Breast epithelium (tissue), 3 donors: ENCODE results near the gene UGT1A1.

ENCODE experiments used
- CTCF ChIP-seq, 3 donors: fragments of 450-650 bp; IDR thresholded peaks; one replicate each; pipeline ENCODE4 v1.5.1; 2016 to 2017; ENCODE audit warnings: antibody characterized with exemption in 3 of 3, mild to moderate bottlenecking in 3 of 3, moderate library complexity in 3 of 3
- POLR2A ChIP-seq: fragments of 450-650 bp; IDR thresholded peaks from one replicate; pipeline ENCODE4 v1.6.1; 2016; ENCODE audit warnings: antibody characterized with exemption, mild to moderate bottlenecking, moderate library complexity
- POLR2AphosphoS5 ChIP-seq, 3 donors: sonication (generic); formaldehyde crosslinking; IDR thresholded peaks; one replicate each; pipeline ENCODE4 v1.6.1; 2017; ENCODE audit warnings: antibody characterized with exemption in 3 of 3

DNA sequence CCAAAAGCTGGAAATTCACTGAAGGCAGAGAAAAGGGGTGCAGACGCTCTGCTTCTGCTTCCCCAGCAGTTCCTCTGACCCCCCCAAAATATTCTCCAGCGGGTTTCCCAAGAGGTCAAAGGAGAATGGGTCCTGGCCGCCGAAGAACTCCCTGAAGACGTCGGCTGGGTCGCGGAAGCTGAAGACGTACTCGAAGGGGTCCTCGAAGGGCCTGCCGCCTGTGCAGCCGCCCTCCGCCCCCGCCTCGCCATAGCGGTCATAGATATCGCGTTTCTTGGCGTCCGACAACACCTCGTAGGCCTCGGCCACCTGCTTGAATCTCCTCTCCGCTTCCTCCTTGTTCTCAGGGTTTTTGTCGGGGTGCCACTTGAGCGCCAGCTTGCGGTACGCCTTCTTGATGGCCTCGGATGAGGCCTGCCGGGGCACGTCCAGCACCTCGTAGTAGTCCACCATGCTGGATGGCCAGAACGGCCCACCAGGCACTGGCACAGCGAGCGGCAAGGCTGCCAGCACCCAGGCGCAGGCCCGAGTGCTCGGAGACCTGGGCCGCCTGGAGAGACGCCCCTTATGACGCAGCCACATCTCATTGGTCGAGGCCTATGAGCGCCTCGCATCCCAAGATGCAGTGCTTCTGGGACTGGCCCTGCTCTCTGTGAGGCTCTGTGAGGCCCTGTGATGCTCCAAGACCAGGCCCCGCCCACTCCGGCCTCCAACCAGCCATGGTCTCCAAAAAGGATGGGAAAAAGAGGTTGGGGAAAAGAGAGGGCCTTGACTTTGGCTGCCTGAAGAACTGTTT is 16.4 kb upstream of the UGT1A1 start:
- TF ChIP-seq POLR2A (no peak), POLR2AphosphoS5 (IDR thresholded peaks at IDR 0.05) (no peak), CTCF (IDR thresholded peaks at IDR 0.05) (no peak)
